Stomach (tissue), 4 donors: Measurements from ENCODE around the gene PSAP.

Experiments used
- POLR2A ChIP-seq, 4 donors: fragments of 450-650 bp; IDR thresholded peaks; one replicate each; pipeline ENCODE4 v1.6.1; 2016; ENCODE audit warnings: antibody characterized with exemption in 4 of 4, control low read depth in 2 of 4, mild to moderate bottlenecking in 1 of 4, moderate library complexity in 1 of 4
- POLR2AphosphoS5 ChIP-seq, 3 donors: sonication (generic); formaldehyde crosslinking; IDR thresholded peaks; one replicate each; pipeline ENCODE4 v1.6.1; 2016; ENCODE audit warnings: antibody characterized with exemption in 3 of 3
- TF ChIP-seq, protein P1 (sequence below), 7 experiments: fragments of 450-650 bp in 4 of 7; fragments of 200-600 bp in 3 of 7; sonication (generic) in 3 of 7; IDR thresholded peaks; one replicate each; pipeline ENCODE4 v1.5.1; 2016 to 2019; ENCODE audit warnings: antibody characterized with exemption in 7 of 7, control low read depth in 2 of 7, mild to moderate bottlenecking in 1 of 7

DNA sequence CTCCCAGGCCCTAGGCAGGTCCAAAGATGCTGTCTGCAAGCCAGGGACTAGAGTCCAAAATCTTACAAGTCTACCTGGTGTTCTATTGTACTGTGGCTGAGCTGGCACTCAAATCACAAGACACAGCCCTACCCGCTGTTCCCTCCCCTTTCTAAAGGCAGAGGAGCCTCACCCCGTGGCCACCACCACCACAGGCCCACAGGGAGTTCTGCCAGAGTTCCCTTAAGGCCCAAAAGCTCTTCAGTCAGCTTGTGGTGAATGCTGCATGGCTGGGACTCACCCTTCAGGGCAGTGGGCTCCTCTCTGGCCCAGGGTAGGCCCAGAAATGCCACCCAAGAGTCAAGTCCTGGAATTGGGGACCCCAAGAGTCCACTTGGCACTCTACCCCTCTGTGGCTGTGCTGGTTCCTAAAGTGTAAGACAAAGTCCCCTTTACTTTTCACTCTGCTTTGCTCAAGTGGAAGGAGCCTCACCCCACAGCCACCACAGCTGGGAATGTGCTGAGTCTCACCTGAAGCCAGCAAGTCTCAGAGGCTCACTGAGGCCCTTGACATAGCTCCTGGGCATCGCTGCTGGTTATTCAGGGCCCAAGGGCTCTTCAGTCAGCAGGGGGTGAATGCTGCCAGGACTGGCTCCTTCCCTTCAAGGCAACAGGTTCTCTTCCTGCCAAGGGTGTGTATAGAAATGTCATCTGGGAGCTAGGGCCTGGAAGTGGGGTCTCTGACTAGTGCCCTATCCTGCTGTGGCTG lies 48.8 kb upstream of the PSAP start:
- no peak for TF ChIP-seq POLR2AphosphoS5 (IDR thresholded peaks at IDR 0.05)
- TF ChIP-seq, protein P1, sequence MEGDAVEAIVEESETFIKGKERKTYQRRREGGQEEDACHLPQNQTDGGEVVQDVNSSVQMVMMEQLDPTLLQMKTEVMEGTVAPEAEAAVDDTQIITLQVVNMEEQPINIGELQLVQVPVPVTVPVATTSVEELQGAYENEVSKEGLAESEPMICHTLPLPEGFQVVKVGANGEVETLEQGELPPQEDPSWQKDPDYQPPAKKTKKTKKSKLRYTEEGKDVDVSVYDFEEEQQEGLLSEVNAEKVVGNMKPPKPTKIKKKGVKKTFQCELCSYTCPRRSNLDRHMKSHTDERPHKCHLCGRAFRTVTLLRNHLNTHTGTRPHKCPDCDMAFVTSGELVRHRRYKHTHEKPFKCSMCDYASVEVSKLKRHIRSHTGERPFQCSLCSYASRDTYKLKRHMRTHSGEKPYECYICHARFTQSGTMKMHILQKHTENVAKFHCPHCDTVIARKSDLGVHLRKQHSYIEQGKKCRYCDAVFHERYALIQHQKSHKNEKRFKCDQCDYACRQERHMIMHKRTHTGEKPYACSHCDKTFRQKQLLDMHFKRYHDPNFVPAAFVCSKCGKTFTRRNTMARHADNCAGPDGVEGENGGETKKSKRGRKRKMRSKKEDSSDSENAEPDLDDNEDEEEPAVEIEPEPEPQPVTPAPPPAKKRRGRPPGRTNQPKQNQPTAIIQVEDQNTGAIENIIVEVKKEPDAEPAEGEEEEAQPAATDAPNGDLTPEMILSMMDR (IDR thresholded peaks at IDR 0.05) = no peak
- no peak for TF ChIP-seq POLR2A (IDR thresholded peaks at IDR 0.05)
